Measurements from ENCODE around the gene PLPPR2. TPM values are rescaled to one million over a fixed set of nuclear protein-coding genes. Genes with fewer than 3 reads are reported as not detected.
"Not testable (repeated sequence)": the region's sequence is repeated elsewhere in the genome, so short reads cannot be mapped to it uniquely, and the experiment has no call there.

Gene PLPPR2
- total and polyA plus RNA-seq, 3 experiments from 2014 or later, result 1.2 to 2.2 (median 2.1) TPM

- POLR2A ChIA-PET, result interaction anchor here (0.6 to 1.3 kb wide), 2 partner anchors 9 to 388 kb away, joined by 3 to 5 read pairs; no protein-coding TSS in a partner anchor
- DNase-seq, result no peak
- peaks cover 4 to 11% (median 10%) of the 10 kb centered on the region in 3 donors for H3K36me3 Mint-ChIP-seq
- peaks cover 0 to 3% (median 0%) of the 10 kb centered on the region in 5 donors for H3K9me3 Mint-ChIP-seq
- H3K4me3 Mint-ChIP-seq, result peak overlapping the region in 1 of 7 donors; percentile 45
- H3K4me1 ChIP-seq (ENCODE audit: insufficient read depth, low read length), result peaks cover 60% of the 10 kb centered on the region
- H3K27ac ChIP-seq (ENCODE audit: low read depth, low read length), result no peak overlapping the region
- H3K9me3 ChIP-seq (ENCODE audit: low read length), result no peaks in the 10 kb centered on the region
- H3K4me3 ChIP-seq (ENCODE audit: low read length), result no peak overlapping the region
- H3K4me1 Mint-ChIP-seq, result peaks cover 31 to 46% (median 39%) of the 10 kb centered on the region in 3 donors
- H3K27ac Mint-ChIP-seq, result no peak overlapping the region
- H3K27me3 Mint-ChIP-seq, result peaks cover 7 to 8% of the 10 kb centered on the region in 2 donors
- no peaks in the 10 kb centered on the region for H3K36me3 ChIP-seq (ENCODE audit: insufficient read depth, low read length)
- H3K27me3 ChIP-seq (ENCODE audit: insufficient read depth, low read length, poor library complexity, severe bottlenecking), result peaks cover 3% of the 10 kb centered on the region
- CTCF ChIA-PET, result interaction anchor here (0.9 to 1.4 kb wide), 4 partner anchors 9 to 105 kb away, joined by 3 to 13 read pairs (median 3); partner anchors contain the start of gene PRKCSH
Measured at GRCh38 chr19:11377756-11378155, 22.5 kb downstream of the PLPPR2 start.

DNA sequence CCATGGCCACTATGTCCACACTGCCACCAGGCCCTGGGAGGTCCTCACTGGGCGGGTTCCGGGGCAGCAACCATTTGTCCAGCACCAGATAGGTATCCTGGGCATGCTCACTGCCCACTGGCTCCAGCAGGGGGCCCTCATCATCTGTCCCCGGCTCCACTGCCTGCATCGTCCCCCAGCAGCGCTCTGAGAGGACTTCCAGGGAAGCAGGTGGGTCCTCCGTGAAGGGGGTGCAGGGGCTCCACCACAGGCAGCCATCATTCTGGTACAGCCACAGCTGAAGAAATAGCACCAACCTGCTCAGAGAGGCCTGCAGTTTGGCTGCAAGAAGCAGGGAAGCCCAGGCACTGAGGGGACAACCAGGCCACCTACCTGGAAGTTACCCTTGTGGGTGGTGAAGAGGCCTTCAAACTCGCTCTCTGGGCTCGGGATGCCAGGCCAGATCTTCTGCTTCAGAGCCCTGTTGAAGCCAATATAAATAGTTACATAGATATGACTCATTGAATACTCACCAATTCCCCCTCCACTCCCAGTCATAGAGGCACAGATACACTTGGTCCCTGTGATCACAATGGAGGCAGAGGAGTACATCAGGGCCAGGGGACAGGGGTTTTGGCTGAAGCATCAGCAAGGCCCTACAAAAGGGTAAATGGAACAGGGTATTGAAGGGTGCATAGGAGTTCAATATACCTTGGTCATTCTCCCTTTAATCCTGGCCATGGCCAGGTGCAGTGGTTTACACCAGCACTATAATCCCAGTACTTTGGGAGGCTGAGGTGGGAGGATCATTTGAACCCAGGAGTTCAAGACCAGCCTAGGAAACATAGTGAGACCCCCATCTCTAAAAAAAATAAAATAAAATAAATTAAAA lies 23.3 kb downstream of the PLPPR2 start:
- Mint-ChIP-seq H3K27me3 (peaks cover 10 to 11% of the 10 kb centered on the region in 2 donors), H3K27ac (peak overlapping the region in 3 of 8 donors; percentile 34 to 89 (median 80)), H3K9me3 (peaks cover 0 to 3% (median 0%) of the 10 kb centered on the region in 5 donors), H3K36me3 (peaks cover 4 to 11% (median 8%) of the 10 kb centered on the region in 3 donors), H3K4me3 (peak overlapping the region in 3 of 7 donors; percentile 25 to 52 (median 45)), H3K4me1 (peaks cover 34 to 53% (median 42%) of the 10 kb centered on the region in 3 donors)
- H3K9me3 ChIP-seq (ENCODE audit: low read length), result no peaks in the 10 kb centered on the region
- no peak overlapping the region for H3K27ac ChIP-seq (ENCODE audit: low read depth, low read length)
- ChIA-PET CTCF (interaction anchor here (0.9 to 1.4 kb wide), 2 partner anchors 30 to 57 kb away, joined by 3 read pairs; partner anchors contain the start of gene PRKCSH), POLR2A (interaction anchor here (0.6 to 1.3 kb wide), 2 partner anchors 10 to 387 kb away, joined by 3 to 5 read pairs; no protein-coding TSS in a partner anchor)
- no peak for DNase-seq
- H3K36me3 ChIP-seq (ENCODE audit: insufficient read depth, low read length), result no peaks in the 10 kb centered on the region
- peaks cover 61% of the 10 kb centered on the region for H3K4me1 ChIP-seq (ENCODE audit: insufficient read depth, low read length)
- H3K27me3 ChIP-seq (ENCODE audit: insufficient read depth, low read length, poor library complexity, severe bottlenecking), result peaks cover 5% of the 10 kb centered on the region
- H3K4me3 ChIP-seq (ENCODE audit: low read length), result no peak overlapping the region

- H3K4me3 ChIP-seq (ENCODE audit: low read length); H3K27ac ChIP-seq (ENCODE audit: low read depth, low read length); H3K27me3 ChIP-seq (ENCODE audit: insufficient read depth, low read length, poor library complexity, severe bottlenecking); DNase-seq; H3K9me3 Mint-ChIP-seq; H3K36me3 ChIP-seq (ENCODE audit: insufficient read depth, low read length); H3K9me3 ChIP-seq (ENCODE audit: low read length): not testable (repeated sequence)
- H3K36me3 Mint-ChIP-seq, result peaks cover 4 to 11% (median 8%) of the 10 kb centered on the region in 3 donors
- H3K27ac Mint-ChIP-seq, result peak overlapping the region in 3 of 8 donors; percentile 23 to 100 (median 36)
- ChIA-PET POLR2A (interaction anchor here (0.5 kb wide), 1 partner anchor 85 kb away, joined by 7 read pairs; no protein-coding TSS in a partner anchor), CTCF (interaction anchor here (0.6 to 2.7 kb wide), 5 partner anchors 10 to 289 kb away, joined by 3 to 35 read pairs (median 10); partner anchors contain the start of genes CCDC159, ELAVL3 and TMEM205)
- H3K27me3 Mint-ChIP-seq, result peaks cover 11% of the 10 kb centered on the region in 2 donors
- peaks cover 57% of the 10 kb centered on the region for H3K4me1 ChIP-seq (ENCODE audit: insufficient read depth, low read length)
- peaks cover 34 to 54% (median 43%) of the 10 kb centered on the region in 3 donors for H3K4me1 Mint-ChIP-seq
- H3K4me3 Mint-ChIP-seq, result peak overlapping the region in 1 of 7 donors; percentile 18
Measured at GRCh38 chr19:11379269-11379845, 24.1 kb downstream of the PLPPR2 start.

DNA sequence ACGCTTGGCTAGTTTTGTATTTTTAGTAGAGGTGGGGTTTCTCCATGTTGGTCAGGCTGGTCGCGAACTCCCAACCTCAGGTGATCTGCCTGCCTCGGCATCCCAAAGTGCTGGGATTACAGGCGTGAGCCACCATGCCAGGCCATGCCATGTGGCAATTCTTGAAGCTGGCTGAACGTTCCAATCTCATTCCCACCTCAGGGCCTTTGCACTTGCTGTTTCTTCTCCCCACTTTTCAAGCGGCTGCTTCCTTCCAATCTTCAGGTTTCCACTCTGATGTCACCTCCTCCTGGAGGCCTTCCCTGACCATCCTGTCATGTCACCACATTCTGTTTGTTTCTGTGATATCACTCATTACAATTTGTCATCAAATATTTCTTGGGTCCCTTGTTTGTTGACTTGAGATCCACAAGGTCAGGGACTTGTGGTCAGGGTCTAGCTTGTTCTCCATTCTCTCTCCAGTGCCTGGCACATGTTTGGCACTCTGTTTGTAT lies 24.7 kb downstream of the PLPPR2 start:
- POLR2A ChIA-PET, result interaction anchor here (0.5 to 2.1 kb wide), 2 partner anchors 55 to 85 kb away, joined by 7 to 13 read pairs; partner anchors contain the start of genes ODAD3 and PRKCSH

DNA sequence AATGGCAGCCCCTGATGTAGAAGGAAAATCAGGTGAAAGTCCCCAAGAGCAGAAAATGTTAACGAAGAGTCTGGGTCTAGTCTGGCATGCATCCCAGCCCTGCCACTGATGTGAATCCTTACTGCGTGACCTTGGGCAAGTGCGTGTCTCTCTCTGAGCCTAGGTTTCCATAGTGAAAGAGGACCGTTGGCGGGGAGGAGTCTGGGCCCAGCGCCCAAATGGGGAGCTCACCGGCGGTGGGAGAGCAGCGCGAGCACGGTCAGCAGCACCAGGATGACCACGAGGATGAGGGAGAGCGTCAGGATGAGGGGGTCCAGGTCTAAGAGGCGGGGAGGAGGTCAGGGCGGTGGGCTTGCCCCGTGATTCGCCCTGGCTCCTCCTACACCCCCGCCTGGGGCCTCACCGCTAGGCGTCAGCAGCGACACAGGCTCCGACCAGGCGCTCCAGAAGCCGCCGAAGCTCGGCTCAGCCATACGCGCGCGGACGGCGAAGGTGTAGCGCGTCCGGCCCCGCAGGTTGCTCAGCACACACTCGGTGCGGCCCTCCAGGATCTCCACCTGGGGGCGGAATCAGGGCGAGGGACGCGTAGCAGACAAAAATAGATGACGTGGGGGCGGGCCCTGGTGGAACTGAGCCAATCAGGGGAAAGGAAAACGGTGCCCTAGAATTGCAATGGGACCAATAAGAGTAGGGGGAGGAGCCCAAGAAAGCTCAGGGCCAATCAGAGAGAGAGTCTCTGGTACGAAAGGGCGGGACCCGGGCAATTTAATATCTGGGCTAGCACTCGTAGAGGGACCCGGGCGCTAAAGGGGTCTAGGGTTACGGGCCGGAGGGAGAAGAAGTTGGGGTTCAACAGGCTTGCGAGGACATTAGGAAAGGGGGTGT lies 25.7 kb downstream of the PLPPR2 start:
- H3K4me1 ChIP-seq (ENCODE audit: insufficient read depth, low read length), result peaks cover 52% of the 10 kb centered on the region
- ChIA-PET CTCF (interaction anchor here (0.5 to 4.2 kb wide), 36 partner anchors 9 to 685 kb away, joined by 3 to 35 read pairs (median 4); partner anchors contain the start of genes CCDC159, ECSIT, ELAVL3 and ELOF1), POLR2A (interaction anchor here (0.6 to 2.1 kb wide), 7 partner anchors 19 to 198 kb away, joined by 3 to 13 read pairs (median 5); partner anchors contain the start of genes CCDC159, ELOF1, ODAD3 and PRKCSH)
- Mint-ChIP-seq H3K36me3 (peaks cover 4 to 8% (median 8%) of the 10 kb centered on the region in 3 donors), H3K27ac (peak overlapping the region; percentile 95 to 100 (median 98)), H3K4me1 (peaks cover 34 to 53% (median 46%) of the 10 kb centered on the region in 3 donors), H3K27me3 (peaks cover 13 to 15% of the 10 kb centered on the region in 2 donors), H3K9me3 (peaks cover 0 to 3% (median 0%) of the 10 kb centered on the region in 5 donors), H3K4me3 (peak overlapping the region; percentile 84 to 98 (median 92))
- no peaks in the 10 kb centered on the region for H3K9me3 ChIP-seq (ENCODE audit: low read length)
- peak overlapping the region; percentile 89 for H3K27ac ChIP-seq (ENCODE audit: low read depth, low read length)
- H3K36me3 ChIP-seq (ENCODE audit: insufficient read depth, low read length), result no peaks in the 10 kb centered on the region
- H3K4me3 ChIP-seq (ENCODE audit: low read length), result peak overlapping the region; percentile 67
- peaks cover 5% of the 10 kb centered on the region for H3K27me3 ChIP-seq (ENCODE audit: insufficient read depth, low read length, poor library complexity, severe bottlenecking)
- peak; percentile 93 to 99 (median 98) for DNase-seq

More for the DNA sequence above, 24.7 kb downstream of the PLPPR2 start:
- Histone ChIP-seq H3K4me3 (ENCODE audit: low read length) (peak overlapping the region; percentile 67), H3K4me1 (ENCODE audit: insufficient read depth, low read length) (peaks cover 57% of the 10 kb centered on the region), H3K27ac (ENCODE audit: low read depth, low read length) (peak overlapping the region; percentile 89), H3K27me3 (ENCODE audit: insufficient read depth, low read length, poor library complexity, severe bottlenecking) (peaks cover 5% of the 10 kb centered on the region), H3K36me3 (ENCODE audit: insufficient read depth, low read length) (no peaks in the 10 kb centered on the region), H3K9me3 (ENCODE audit: low read length) (no peaks in the 10 kb centered on the region)
- DNase-seq, result no peak
- Mint-ChIP-seq H3K36me3 (peaks cover 4 to 11% (median 8%) of the 10 kb centered on the region in 3 donors), H3K27ac (peak overlapping the region in 7 of 8 donors; percentile 95 to 100 (median 98)), H3K9me3 (peaks cover 0 to 3% (median 0%) of the 10 kb centered on the region in 5 donors), H3K27me3 (peaks cover 13 to 15% of the 10 kb centered on the region in 2 donors), H3K4me1 (peaks cover 34 to 59% (median 46%) of the 10 kb centered on the region in 3 donors), H3K4me3 (peak overlapping the region; percentile 84 to 98 (median 92))
- CTCF ChIA-PET, result interaction anchor here (0.6 to 2.7 kb wide), 7 partner anchors 10 to 289 kb away, joined by 3 to 35 read pairs (median 10); partner anchors contain the start of genes CCDC159, ELAVL3, ODAD3 and PRKCSH

- POLR2A ChIA-PET, result interaction anchor here (0.6 to 1.5 kb wide), 5 partner anchors 9 to 407 kb away, joined by 3 to 6 read pairs (median 5); partner anchors contain the start of genes ELOF1, ODAD3, PRKCSH and SWSAP1
- Histone ChIP-seq H3K27me3 (ENCODE audit: insufficient read depth, low read length, poor library complexity, severe bottlenecking) (peaks cover 5% of the 10 kb centered on the region), H3K36me3 (ENCODE audit: insufficient read depth, low read length) (no peaks in the 10 kb centered on the region), H3K27ac (ENCODE audit: low read depth, low read length) (peak overlapping the region; percentile 47), H3K4me1 (ENCODE audit: insufficient read depth, low read length) (peaks cover 42% of the 10 kb centered on the region), H3K4me3 (ENCODE audit: low read length) (no peak overlapping the region), H3K9me3 (ENCODE audit: low read length) (no peaks in the 10 kb centered on the region)
- Mint-ChIP-seq H3K9me3 (peaks cover 0 to 3% (median 0%) of the 10 kb centered on the region in 5 donors), H3K4me3 (peak overlapping the region; percentile 56 to 84 (median 66)), H3K36me3 (peaks cover 0 to 4% (median 2%) of the 10 kb centered on the region in 3 donors), H3K4me1 (peaks cover 28 to 43% (median 42%) of the 10 kb centered on the region in 3 donors), H3K27ac (peak overlapping the region; percentile 34 to 92 (median 84)), H3K27me3 (peaks cover 13 to 15% of the 10 kb centered on the region in 2 donors)
- CTCF ChIA-PET, result interaction anchor here (0.6 to 4.2 kb wide), 12 partner anchors 9 to 228 kb away, joined by 3 to 21 read pairs (median 6); partner anchors contain the start of genes ECSIT, ODAD3, PRKCSH and SWSAP1
- peak in 4 of 5 donors; percentile 29 to 60 (median 34) for DNase-seq
Measured at GRCh38 chr19:11382898-11383705, 27.9 kb downstream of the PLPPR2 start.
